GM12864 (cell line): ENCODE results near the gene TOR1A.

ENCODE experiments used
- DNase-seq: peaks from one replicate; pipeline ENCODE4 v3.0.0-alpha.2; 2011; ENCODE audit warnings: low read depth
- H3K4me3 ChIP-seq: 2 replicates; pipeline ENCODE4 v1.5.1; 2011; ENCODE audit warnings: mild to moderate bottlenecking, low read depth, low read length, control low read depth
- CTCF ChIP-seq: IDR thresholded peaks from 2 replicates; pipeline ENCODE4 v1.5.1; 2011; ENCODE audit warnings: low read depth, mild to moderate bottlenecking, moderate library complexity, low read length, control low read depth, inconsistent platforms; ENCODE audit errors: missing control alignments

TOR1A gene

GRCh38 chr9:129816501-129817435 is 7.2 kb downstream of the TOR1A start:
- TF ChIP-seq CTCF: no peak
- DNase-seq: no peak
- no peak overlapping the region for H3K4me3 ChIP-seq

DNA sequence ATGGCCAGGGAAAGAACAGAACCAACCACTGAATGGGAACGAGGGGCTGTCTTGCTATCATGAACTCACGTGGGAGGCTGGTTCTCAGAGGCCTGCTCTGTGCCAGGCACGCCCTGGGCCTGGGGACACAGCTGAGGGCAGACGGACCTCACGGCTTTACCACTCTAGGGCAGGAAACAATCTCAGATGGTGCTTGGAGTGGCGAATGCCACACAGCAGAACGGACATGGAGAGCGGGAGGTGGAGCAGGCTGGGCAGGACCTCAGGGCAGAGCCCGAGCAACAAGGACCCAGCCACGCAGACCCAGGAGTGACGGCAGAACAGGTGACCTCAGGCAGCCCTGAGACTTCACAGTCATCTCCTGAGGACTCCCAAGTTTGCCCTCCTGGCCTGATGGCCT is 8.7 kb downstream of the TOR1A start:
- no peak overlapping the region for H3K4me3 ChIP-seq
- no peak for DNase-seq
- TF ChIP-seq CTCF: no peak

- H3K4me3 ChIP-seq: no peak overlapping the region
- TF ChIP-seq CTCF: no peak
- no peak for DNase-seq
Measured at GRCh38 chr9:129814432-129815223, 9.3 kb downstream of the TOR1A start.

DNA sequence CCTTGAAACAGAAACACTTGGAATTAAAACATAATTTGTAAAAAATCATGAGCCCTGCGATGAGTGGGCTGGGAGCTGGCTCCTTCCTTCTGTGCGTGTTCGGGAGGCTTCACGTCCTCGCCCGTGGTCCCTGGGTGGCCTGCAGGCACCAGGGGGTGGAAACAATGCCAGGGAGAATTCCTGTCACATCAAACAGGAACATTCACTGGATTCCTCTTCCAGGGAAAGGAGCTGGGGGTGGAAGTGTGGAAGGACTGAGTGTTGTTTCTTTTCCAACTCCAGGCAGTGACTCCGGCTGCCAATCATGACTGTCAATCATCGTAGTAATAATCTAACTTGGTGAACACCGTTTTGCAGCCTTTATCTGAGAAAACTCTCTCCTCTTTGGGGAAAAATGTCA is 10.3 kb downstream of the TOR1A start:
- TF ChIP-seq CTCF: no peak
- H3K4me3 ChIP-seq: no peak overlapping the region

GRCh38 chr9:129812385-129812784 is 11.6 kb downstream of the TOR1A start:
- no peak for DNase-seq
- no peak for TF ChIP-seq CTCF

More for the DNA sequence above, 10.3 kb downstream of the TOR1A start:
- no peak for DNase-seq

GRCh38 chr9:129811967-129812363 is 12.0 kb downstream of the TOR1A start:
- no peak for DNase-seq
- TF ChIP-seq CTCF: no peak
- H3K4me3 ChIP-seq: no peak overlapping the region

More at GRCh38 chr9:129812385-129812784, 11.6 kb downstream of the TOR1A start:
- H3K4me3 ChIP-seq: no peak overlapping the region
